Tibial nerve (tissue), 3 donors: Measurements from ENCODE around the gene IFITM5.

Experiments used
- POLR2A ChIP-seq, 2 donors: fragments of 450-650 bp; IDR thresholded peaks; one replicate each; pipeline ENCODE4 v1.6.1; 2017; ENCODE audit warnings: antibody characterized with exemption in 2 of 2, mild to moderate bottlenecking in 2 of 2, moderate library complexity in 2 of 2
- TF ChIP-seq, protein P1 (sequence below), 5 experiments: fragments of 200-600 bp in 3 of 5; fragments of 450-650 bp in 2 of 5; sonication (generic) in 3 of 5; IDR thresholded peaks; one replicate each; pipeline ENCODE4 v1.5.1; 2016 to 2019; ENCODE audit warnings: antibody characterized with exemption in 5 of 5, mild to moderate bottlenecking in 3 of 5, moderate library complexity in 2 of 5

- TF ChIP-seq POLR2A (IDR thresholded peaks at IDR 0.05): no peak
- TF ChIP-seq, protein P1, sequence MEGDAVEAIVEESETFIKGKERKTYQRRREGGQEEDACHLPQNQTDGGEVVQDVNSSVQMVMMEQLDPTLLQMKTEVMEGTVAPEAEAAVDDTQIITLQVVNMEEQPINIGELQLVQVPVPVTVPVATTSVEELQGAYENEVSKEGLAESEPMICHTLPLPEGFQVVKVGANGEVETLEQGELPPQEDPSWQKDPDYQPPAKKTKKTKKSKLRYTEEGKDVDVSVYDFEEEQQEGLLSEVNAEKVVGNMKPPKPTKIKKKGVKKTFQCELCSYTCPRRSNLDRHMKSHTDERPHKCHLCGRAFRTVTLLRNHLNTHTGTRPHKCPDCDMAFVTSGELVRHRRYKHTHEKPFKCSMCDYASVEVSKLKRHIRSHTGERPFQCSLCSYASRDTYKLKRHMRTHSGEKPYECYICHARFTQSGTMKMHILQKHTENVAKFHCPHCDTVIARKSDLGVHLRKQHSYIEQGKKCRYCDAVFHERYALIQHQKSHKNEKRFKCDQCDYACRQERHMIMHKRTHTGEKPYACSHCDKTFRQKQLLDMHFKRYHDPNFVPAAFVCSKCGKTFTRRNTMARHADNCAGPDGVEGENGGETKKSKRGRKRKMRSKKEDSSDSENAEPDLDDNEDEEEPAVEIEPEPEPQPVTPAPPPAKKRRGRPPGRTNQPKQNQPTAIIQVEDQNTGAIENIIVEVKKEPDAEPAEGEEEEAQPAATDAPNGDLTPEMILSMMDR (IDR thresholded peaks at IDR 0.05): no peak
Measured at GRCh38 chr11:299081-299891, at the start of gene IFITM5.
